GM19324 (cell line): ENCODE data around the gene KRTAP10-4.
"Not testable (repeated sequence)": the region's sequence is repeated elsewhere in the genome, so short reads cannot be mapped to it uniquely, and the experiment has no call there.

Source experiments
- ATAC-seq: cut with Tn5 transposase; IDR thresholded peaks from one replicate; pipeline ENCODE4 v1.9.1; 2021; ENCODE audit warnings: mild to moderate bottlenecking, moderate library complexity; ENCODE audit not compliant: unreplicated experiment, low FRiP score

Gene KRTAP10-4

GRCh38 chr21:44593598-44594405 is 20.3 kb downstream of the KRTAP10-4 start:
- ATAC-seq: no peak

GRCh38 chr21:44594406-44594916 is 20.9 kb downstream of the KRTAP10-4 start:
- ATAC-seq: no peak

DNA sequence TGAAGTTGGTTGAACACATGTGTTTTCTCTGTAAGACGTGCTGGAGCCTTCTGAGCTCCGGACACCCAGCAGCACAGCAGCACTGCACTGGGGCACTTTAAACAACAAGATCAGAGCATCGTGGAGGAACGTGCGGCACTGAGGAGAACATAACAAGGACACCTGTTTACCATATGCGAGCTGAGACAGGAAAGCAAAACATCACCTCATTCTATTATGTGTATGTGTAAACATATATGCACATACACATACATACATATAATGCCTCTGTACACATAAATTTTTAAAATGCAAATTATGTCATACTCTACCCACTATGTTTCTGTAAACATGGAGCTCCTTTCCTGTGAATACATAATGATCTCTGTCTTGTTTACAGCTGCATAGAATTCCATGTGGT is 22.0 kb downstream of the KRTAP10-4 start:
- ATAC-seq: no peak

GRCh38 chr21:44596068-44596725 is 22.7 kb downstream of the KRTAP10-4 start:
- no peak for ATAC-seq

GRCh38 chr21:44598061-44598460 is 24.5 kb downstream of the KRTAP10-4 start:
- ATAC-seq: no peak

DNA sequence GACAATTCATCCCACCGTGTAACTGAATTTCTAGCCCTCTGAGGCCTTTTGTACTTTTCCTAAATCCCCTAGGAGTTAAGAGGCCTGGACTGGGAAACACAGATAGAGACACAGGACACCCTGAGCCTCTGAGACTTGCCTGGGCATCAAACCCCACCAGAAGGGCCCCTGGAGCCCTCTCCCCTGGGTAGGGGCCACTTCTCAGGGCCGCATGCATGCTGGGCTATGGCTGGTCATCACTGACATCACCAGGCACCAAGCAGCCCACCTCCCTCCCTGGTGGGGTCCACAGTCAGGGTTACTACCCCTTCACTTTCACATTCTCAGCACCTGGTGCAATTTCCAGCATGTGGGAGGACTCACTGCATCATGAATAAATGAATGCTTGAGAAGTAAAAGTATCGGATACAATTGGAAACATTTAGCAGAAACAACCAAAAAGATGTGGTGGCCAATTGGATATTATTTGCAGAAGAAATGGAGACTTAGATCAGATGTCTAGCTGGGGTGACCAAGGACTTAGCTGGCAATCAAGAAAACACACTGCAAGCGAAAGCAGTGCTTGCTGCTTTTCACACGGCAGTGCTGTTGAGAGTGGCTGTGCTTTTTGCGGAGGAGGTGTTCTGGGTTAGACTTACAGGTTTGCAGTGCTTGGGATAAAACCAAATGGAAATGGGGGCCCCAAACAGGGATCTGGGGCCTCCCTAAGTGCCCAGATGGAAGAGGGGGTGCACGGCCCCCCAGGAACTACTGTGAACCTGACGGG is 25.9 kb downstream of the KRTAP10-4 start:
- ATAC-seq: no peak

DNA sequence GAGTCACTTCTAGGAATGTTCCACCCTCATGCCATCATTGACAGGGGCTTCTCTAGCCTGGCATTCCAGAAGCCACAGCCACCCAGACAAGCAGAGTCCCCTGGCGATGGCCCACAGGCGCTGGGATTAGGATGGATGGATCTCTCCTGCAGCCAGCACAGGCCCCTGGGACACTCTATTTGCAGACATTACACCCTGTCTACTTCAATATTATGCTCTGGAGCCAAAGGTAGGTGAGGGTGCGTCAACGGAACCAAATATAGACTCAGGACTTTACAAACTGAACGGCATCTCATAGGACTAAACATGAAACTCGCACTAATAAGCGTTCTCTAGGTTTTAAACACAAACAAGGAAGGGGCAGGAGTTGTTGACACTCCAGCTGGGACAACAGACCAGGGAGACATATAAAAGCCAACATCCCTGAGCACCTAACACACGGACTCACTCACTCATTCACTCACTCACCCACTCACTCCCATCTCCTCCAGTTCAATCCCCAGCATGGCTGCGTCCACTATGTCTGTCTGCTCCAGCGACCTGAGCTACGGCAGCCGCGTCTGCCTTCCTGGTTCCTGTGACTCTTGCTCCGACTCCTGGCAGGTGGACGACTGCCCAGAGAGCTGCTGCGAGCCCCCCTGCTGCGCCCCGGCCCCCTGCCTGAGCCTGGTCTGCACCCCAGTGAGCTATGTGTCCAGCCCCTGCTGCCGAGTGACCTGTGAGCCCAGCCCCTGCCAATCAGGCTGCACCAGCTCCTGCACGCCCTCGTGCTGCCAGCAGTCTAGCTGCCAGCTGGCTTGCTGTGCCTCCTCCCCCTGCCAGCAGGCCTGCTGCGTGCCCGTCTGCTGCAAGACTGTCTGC is 26.8 kb downstream of the KRTAP10-4 start, which contains the start of gene KRTAP10-7:
Gene KRTAP10-7, plus strand, starts transcription at position 480 of the 861 bp plus-strand sequence. Its CDS starts 25 bp downstream, at position 505.
- ATAC-seq: not testable (repeated sequence)

DNA sequence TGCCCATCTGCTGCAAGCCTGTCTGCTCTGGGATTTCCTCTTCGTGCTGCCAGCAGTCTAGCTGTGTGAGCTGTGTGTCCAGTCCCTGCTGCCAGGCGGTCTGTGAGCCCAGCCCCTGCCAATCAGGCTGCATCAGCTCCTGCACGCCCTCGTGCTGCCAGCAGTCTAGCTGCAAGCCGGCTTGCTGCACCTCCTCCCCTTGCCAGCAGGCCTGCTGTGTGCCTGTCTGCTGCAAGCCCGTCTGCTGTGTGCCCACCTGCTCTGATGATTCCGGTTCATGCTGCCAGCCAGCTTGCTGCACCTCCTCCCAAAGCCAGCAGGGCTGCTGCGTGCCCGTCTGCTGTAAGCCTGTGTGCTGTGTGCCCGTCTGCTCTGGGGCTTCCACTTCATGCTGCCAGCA is 27.6 kb downstream of the KRTAP10-4 start:
- ATAC-seq: not testable (repeated sequence)

- ATAC-seq: no peak
Observed at GRCh38 chr21:44601596-44602462, 28.3 kb downstream of the KRTAP10-4 start.

DNA sequence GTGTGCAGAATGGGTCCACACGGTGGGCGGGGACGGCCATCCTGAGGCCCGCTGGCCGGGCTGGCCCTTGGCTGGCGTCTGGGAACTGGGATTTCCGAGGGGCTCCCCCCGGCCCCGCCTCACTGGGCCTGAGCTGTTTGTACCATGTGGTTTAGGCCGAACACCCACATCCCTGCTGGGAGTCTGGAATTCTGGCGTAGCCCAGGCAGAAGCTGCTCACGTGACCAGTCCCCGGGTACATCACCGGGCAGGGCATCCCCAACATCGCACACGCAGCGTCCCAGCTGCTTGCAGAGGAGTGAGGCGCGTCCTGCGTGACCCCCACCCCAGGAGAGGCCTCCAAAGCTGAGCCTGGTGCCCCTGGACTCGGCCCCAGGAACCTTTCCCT is 28.9 kb downstream of the KRTAP10-4 start:
- no peak for ATAC-seq

- ATAC-seq: no peak
Observed at GRCh38 chr21:44603109-44603875, 29.8 kb downstream of the KRTAP10-4 start.

- no peak for ATAC-seq
Observed at GRCh38 chr21:44603911-44604310, 30.4 kb downstream of the KRTAP10-4 start.

- ATAC-seq: no peak
Observed at GRCh38 chr21:44606495-44606894, 33.0 kb downstream of the KRTAP10-4 start.

DNA sequence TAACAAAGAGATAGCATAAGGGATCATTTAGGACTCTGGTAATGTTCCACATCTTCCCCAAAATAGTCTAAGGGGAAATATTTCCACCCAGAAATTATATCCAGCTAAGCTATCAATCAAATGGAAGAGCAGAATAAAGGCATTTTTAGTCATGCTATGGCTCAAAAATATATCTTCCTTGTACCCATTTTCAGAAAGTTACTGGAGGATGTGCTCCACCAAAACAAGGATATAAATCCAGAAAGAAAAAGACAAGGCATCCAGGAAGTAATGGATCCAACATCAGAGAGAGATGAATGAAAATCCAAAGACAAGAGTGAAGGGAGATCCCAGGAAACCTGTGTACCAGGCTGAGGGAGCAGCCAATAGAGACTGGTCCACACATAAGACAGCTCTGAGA is 35.7 kb downstream of the KRTAP10-4 start:
- ATAC-seq: no peak

- not testable (repeated sequence) for ATAC-seq
Observed at GRCh38 chr21:44610157-44610843, 36.8 kb downstream of the KRTAP10-4 start.

DNA sequence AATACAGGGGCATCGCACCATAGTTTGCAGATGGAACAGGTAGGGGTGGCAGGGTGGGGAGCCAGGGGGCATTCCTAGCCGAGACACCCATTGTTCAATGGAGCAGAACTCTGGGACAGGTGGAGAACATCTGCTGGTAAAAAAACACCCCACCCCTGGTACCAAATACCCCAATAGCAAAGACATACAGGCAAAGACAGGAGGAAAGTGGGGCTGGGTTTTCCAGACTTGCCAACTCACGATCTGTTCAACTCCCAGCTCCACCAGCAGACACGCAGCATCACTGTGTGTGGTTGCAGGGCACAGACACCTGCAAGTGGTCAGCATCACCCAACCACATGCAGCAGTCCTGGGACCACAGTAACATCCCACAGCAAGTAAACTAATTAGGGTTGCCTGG is 38.0 kb downstream of the KRTAP10-4 start:
- no peak for ATAC-seq

DNA sequence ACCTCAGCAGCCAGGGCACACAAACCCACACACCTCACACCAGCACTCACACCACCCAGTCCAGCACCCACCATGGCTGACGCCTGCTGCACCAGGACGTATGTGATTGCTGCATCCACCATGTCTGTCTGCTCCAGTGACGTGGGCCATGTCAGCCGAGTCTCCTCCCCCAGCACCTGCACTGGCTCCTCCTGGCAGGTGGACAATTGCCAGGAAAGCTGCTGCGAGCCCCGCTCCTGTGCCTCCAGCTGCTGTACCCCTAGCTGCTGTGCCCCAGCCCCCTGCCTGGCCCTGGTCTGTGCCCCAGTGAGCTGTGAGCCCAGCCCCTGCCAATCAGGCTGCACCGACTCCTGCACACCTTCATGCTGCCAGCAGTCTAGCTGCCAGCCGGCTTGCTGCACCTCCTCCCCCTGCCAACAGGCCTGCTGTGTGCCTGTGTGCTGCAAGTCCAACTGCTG is 38.5 kb downstream of the KRTAP10-4 start, which contains the start of gene KRTAP10-8:
Gene KRTAP10-8, plus strand, starts transcription at position 51 of the 458 bp plus-strand sequence. Its CDS starts 22 bp downstream, at position 73.
- ATAC-seq: no peak
